GM19025 (cell line): Measurements from ENCODE around the gene LMBR1.
"Not testable (repeated sequence)": the region's sequence is repeated elsewhere in the genome, so short reads cannot be mapped to it uniquely, and the experiment has no call there.

Experiments used
- ATAC-seq: cut with Tn5 transposase; IDR thresholded peaks from one replicate; pipeline ENCODE4 v1.9.1; 2021; ENCODE audit warnings: mild to moderate bottlenecking, low read depth, moderate library complexity; ENCODE audit not compliant: unreplicated experiment

LMBR1 gene

DNA sequence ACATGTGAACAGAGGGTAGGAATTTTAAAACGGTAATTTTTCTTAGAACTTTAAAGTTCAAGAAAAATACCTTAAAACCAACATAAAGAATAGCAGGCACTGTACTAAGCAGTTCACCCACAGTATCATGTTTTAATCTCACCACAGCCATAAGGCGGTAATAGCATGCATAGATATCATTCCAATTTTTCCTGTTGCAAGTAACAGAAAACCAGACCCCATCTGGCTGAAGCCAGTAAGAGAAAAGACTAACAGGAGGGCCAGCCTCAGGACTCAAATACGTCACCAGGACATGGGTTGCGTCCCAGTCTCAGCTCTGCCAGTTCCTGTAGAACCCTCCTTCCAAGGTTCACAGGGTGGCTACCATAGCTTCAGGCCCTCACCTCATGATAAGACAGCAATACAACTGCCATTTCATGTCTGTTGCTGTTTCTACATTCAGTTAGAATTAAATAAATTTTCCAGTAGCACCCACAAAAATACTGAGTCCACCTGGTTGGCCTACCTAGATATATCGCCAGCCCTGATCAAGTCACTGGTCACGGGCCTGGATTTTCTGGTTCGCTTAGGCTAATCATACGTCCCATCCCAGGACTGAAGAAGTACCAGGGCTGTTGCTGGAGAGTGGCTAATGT is 254.4 kb downstream of the LMBR1 start:
- ATAC-seq, result no peak

GRCh38 chr7:156637093-156637492 is 255.9 kb downstream of the LMBR1 start:
- not testable (repeated sequence) for ATAC-seq

- ATAC-seq, result no peak
Measured at GRCh38 chr7:156635529-156636385, 257.2 kb downstream of the LMBR1 start.

- ATAC-seq, result no peak
Measured at GRCh38 chr7:156634117-156634516, 258.9 kb downstream of the LMBR1 start.

- ATAC-seq, result no peak
Measured at GRCh38 chr7:156629873-156630272, 263.1 kb downstream of the LMBR1 start.

DNA sequence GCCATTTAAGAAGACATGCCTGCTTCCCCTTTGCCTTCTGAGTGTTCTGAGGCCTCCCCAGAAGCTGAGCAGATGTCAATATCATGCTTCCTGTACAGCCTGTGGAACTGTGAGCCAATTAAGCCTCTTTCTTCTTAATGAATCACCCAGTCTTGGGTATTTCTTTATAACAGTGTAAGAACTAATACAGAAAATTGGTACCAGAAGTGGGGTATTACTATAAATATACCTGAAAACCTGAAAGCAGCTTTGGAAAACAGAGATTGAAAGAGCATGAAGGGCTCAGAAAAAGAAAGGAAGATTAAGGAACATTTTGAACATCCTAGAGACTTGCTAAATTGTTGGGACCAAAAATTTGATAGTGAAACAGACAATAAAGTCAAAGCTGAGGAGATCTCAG is 264.4 kb downstream of the LMBR1 start:
- no peak for ATAC-seq
